ENCODE results near the gene DAPL1.

The DAPL1 gene

DNA sequence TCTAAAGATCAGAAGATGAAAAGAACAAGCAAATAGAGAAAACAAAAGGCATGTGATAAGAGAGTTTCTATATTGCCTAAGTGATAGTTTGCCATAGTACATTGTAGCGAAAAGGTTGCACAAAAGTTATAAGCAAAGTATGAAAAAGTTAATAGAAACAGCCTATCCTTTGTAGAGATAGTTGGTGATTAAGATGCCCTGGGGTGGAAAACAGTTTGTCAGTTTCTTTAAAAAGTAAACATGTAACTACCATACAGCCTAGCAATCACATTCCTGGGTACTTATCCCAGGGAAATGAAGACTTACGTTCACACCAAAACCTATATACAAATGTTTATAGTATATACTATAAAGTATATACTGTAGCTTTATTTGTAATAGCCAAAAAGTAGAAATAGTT lies 16.9 kb upstream of the DAPL1 start:
- DNase-seq = no peak

- DNase-seq = no peak
Measured at GRCh38 chr2:158779621-158780020, 15.5 kb upstream of the DAPL1 start.

- no peak for DNase-seq
Measured at GRCh38 chr2:158781353-158781961, 13.7 kb upstream of the DAPL1 start.

- no peak for DNase-seq
Measured at GRCh38 chr2:158782136-158782535, 13.0 kb upstream of the DAPL1 start.

DNA sequence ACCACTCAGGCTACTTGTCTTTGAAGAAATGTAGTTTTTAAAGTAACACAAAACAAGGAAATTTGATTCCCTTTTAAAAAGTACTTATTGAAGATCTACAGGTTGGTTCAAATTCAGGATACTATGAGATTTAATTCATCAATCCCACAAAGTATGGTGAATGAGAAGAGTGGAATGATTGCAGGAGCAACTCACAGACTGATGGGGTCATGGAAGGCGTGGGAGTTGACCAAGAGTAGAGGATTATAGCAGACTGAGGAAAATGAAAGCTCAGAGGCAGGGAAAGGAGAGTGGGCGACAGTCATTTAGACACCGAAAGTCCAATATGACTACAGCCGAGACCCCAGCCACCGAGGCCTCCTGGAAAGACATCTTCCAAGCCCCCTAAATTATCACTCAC lies 12.5 kb upstream of the DAPL1 start:
- no peak for DNase-seq

GRCh38 chr2:158783923-158784322 lies 11.2 kb upstream of the DAPL1 start:
- DNase-seq = no peak

GRCh38 chr2:158786897-158787296 lies 8.2 kb upstream of the DAPL1 start:
- no peak for DNase-seq

DNA sequence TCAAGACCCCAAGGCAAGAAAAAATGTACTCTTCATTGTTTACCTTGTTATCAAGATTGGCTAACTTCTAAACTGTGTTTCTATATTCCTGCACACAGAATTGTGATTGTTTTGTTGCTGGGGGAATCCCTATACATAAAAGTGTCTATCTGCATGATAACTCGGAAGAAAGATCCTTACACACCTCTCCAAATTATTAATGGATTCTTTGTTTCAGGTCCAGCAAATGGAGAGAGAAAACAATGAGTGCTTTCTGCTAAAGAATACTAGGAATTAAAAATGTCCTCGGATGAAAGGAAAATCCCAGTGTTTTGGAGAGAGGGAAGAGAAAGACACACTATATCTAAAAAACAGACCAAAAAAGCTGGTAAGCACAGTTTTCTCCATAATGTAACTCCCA lies 6.2 kb upstream of the DAPL1 start:
- DNase-seq = no peak

DNA sequence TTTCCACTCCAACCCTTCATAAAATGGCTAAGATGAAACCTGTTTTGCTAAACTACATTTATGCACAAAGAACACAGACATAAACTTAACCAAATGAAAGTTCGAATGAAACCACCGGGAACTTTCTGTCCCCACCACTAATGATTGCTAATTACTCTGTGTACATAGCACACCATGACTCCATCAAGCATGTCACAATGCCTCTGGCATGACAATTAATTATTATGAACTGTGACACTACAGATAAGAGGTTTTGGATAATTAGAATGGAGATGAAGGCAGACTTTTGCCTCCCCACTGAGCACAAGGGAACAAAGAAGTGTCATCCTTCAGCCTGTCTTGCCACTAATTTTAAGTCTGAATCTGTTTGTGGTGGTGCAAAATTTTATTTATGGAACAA lies 1.5 kb downstream of the DAPL1 start:
- DNase-seq = no peak

DNA sequence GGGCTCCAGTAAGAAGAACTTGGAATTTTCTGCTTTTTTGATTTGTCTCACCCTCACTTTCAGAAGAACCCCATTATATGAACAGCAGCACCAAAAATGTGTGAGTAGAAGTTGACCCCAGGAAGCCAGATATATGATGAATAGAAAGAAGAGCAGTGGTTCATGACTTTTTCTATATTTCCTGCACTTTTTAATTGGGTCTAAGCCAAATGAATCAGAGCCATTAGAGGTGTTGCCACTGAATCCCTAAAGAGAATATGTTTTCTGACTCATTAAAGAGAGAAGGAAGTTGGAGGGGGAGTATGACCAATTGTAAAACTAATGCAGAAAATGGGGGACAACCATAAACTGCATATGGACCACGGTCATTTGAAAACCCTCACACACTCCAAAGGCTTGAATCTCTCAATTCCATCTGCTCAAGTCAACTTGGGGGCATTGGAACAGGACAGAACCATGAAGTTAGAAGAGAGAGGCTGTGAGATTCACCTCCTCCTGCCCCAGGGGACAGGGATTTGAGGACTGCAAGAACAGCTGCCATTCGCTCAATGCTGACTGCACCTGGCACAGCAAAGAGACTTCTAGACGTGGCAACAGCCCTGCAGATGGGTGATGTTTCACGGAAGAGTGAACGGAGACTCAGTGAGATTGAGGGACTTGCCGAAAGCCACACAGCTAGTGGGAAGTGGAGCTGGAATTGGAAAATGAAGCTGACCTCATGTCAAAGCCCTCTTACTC lies 3.0 kb downstream of the DAPL1 start:
- DNase-seq = no peak

DNA sequence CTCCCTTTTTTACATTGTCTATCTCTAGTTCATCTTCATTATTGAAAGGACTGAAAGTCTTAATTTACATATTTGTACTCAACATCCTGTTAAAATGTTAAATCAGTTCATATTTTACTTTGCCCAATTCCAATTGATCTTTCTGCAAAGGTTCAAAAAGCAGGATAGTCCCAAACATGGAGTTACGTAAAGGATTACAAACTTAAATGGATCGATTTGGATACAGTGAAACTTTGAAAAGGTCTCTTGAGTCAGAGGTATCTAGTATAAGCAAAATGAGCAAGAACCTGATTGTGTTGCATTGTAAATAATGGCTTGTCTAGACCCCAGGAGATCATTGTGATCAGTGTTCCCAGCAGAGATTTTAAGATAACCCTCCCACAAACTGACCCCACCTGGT lies 4.1 kb downstream of the DAPL1 start:
- no peak for DNase-seq

- no peak for DNase-seq
Measured at GRCh38 chr2:158803506-158803905, 8.4 kb downstream of the DAPL1 start.

GRCh38 chr2:158805255-158805654 lies 10.1 kb downstream of the DAPL1 start:
- no peak for DNase-seq

DNA sequence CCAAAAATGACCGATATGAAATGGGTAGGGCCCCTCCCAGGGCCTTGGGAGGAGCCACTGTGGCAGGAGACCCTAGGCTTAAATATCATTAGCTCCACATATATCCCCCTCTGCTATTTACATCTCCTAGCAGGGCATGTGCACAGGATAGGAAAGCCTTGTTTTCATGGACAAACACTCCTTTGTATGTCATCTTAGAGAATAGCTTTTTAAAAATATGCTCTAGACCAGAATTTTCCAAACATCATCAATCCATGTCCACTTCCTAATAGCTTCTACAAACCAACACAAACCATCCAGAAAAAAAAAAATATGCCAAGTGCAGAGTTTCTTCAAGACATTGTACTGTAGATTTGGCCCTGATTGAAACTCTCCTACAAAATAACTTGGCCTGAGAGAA lies 10.8 kb downstream of the DAPL1 start:
- no peak for DNase-seq

DNA sequence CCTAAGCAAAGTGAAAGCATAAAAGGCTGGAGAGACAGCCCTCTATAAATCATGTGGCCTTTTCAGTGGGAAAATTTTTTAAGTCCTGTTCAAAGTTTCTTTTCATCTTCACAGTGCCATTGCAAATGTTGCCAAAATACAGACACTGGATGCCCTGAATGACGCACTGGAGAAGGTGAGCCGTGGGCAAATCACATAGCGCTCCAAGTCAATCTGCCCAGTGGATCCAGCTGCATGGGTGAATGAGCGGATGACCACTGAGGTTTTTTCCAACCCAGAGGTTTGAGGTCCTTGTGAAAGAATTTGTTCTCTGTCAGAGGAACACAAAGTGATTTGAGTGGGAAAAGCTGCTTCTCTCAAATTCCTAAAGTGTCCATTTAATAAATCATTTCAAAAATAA lies 11.8 kb downstream of the DAPL1 start:
- DNase-seq = no peak

- DNase-seq = no peak
Measured at GRCh38 chr2:158808426-158808825, 13.3 kb downstream of the DAPL1 start.

- no peak for DNase-seq
Measured at GRCh38 chr2:158809816-158810215, 14.7 kb downstream of the DAPL1 start.

DNA sequence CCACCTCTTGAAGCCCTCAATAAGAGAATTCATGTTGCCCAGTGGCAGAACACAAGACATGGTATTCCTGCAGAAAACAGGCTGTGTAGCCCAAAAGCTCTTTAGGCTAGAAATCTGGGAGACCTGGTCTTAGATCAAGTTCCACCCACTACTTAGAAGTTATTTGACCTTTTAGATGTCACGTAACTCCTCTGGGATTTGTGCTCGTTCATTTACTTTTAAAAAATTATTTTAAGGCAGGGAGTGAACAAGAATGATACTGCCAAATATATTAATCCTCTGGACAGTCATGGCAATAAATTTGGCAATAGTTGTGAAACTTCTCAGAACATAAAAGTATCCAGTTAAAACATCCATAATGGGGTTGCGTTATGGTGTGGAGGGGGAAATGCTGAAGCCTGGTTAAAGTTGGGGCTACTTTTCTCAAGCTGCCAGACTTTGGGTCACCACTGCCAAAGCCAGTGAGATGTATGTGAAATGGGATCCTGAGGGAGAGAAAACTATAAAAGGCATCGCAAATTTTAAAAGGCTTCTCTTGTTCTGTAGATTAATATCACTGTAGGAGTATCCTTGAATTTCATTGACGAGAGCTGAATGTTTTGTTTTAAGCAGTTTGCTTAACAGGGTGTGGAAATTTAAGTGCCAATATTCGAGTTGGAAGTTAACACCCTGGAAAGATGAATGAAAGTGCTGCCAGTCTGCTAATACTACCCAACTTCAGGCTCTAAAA lies 15.8 kb downstream of the DAPL1 start:
- no peak for DNase-seq

DNA sequence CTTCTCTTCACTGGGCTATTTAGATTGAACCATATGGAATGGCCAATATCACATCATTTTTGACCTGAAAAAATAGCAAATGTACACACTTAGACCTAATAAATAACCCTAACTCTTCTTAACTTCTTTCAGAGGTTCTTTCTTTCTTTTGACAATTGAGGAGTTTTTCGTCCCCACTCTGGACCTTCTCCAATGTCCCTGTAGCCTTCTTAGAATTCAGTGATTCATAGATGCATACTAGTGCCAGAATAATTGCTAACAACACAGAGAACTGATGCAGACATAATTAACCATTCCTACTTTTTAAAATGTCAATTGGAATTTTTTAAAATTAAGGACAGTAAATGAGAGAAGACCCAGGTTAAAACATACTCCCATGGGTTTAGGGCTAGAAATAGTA lies 20.0 kb downstream of the DAPL1 start:
- DNase-seq = no peak

- no peak for DNase-seq
Measured at GRCh38 chr2:158815658-158816057, 20.5 kb downstream of the DAPL1 start.

GRCh38 chr2:158817588-158817987 lies 22.5 kb downstream of the DAPL1 start:
- no peak for DNase-seq

DNA sequence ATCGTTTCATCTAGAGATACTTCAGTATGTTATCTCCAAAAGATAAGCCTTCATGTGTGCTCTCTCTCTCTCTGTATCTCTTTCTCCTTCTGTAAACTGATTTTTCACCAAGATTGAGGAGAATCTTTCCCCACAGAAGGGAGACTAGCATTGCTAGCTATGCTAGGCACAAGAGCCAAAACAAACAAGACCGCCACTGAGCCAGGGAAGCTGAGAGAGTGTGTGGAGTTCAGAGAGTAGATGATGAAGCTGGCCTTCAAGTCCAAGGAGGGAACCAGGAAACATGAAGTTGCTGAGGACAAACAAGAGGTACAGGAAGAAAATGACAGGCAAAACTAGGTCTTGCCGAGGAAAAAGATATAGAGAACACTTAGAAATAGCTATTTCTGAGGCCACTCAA lies 23.4 kb downstream of the DAPL1 start:
- no peak for DNase-seq

DNA sequence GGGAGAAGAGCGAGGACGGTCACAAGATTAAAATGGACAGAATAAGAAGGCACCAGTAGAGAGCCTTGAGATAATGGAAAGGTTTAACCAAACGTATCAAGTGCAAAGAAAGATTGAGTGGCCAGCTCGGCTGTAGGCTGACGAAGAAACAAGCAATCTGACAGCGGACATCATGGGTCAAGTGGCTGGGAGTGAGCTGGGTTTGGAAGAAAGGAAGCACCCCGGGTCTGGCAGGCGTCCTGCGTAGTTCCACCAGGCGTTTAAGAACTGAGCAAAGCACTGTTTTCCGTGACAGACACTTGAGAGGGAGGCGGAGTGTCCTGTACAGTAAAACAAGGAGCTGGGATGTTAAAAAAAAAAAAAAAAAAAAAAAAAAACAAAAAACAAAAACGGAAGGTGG lies 27.1 kb downstream of the DAPL1 start:
- DNase-seq = no peak
